KMS-11 (cell line): ENCODE data around the gene APC.

Source experiments
- H2AFZ ChIP-seq: fragments of 200-600 bp; sonication (generic); 2 replicates; pipeline ENCODE4 v1.6.1; 2016; ENCODE audit warnings: antibody characterized with exemption, mixed run types, low read depth
- H3K27ac ChIP-seq: fragments of 200-600 bp; sonication (generic); 2 replicates; pipeline ENCODE4 v1.6.1; 2016; ENCODE audit warnings: mild to moderate bottlenecking, mixed run types
- H3K27me3 ChIP-seq: fragments of 200-600 bp; sonication (generic); 2 replicates; pipeline ENCODE4 v1.6.1; 2017; ENCODE audit warnings: mild to moderate bottlenecking, low read depth, mixed run types, moderate library complexity; ENCODE audit not compliant: insufficient read depth
- H3K36me3 ChIP-seq: fragments of 200-600 bp; sonication (generic); 2 replicates; pipeline ENCODE4 v1.6.1; 2017; ENCODE audit warnings: mild to moderate bottlenecking, mixed run types; ENCODE audit not compliant: insufficient read depth
- H3K4me1 ChIP-seq: fragments of 200-600 bp; sonication (generic); 2 replicates; pipeline ENCODE4 v1.6.1; 2016; ENCODE audit warnings: mild to moderate bottlenecking, low read depth, mixed run types; ENCODE audit not compliant: poor library complexity, severe bottlenecking
- H3K4me2 ChIP-seq: fragments of 200-600 bp; sonication (generic); 2 replicates; pipeline ENCODE4 v1.7.0; 2016; ENCODE audit warnings: mild to moderate bottlenecking, mixed run types
- H3K4me3 ChIP-seq: fragments of 200-600 bp; sonication (generic); IDR thresholded peaks from 2 replicates; pipeline ENCODE4 v1.6.1; 2017; ENCODE audit warnings: low read depth, low read length, mixed read lengths; ENCODE audit not compliant: insufficient read depth
- H3K79me2 ChIP-seq: fragments of 200-600 bp; sonication (generic); 2 replicates; pipeline ENCODE4 v1.6.1; 2016; ENCODE audit warnings: low read depth, mixed run types; ENCODE audit not compliant: insufficient read depth
- H3K9ac ChIP-seq: fragments of 200-600 bp; sonication (generic); 2 replicates; pipeline ENCODE4 v1.6.1; 2016; ENCODE audit warnings: mild to moderate bottlenecking, mixed run types
- H4K20me1 ChIP-seq: fragments of 200-600 bp; sonication (generic); 2 replicates; pipeline ENCODE4 v1.6.1; 2016; ENCODE audit warnings: mild to moderate bottlenecking, mixed run types; ENCODE audit not compliant: insufficient read depth
- CTCF ChIP-seq: fragments of 200-600 bp; sonication (generic); conservative IDR thresholded peaks from 2 replicates; pipeline ENCODE4 v1.6.1; 2017; ENCODE audit warnings: low read depth, mild to moderate bottlenecking, antibody characterized with exemption, low read length, moderate library complexity, mixed read lengths

APC gene

DNA sequence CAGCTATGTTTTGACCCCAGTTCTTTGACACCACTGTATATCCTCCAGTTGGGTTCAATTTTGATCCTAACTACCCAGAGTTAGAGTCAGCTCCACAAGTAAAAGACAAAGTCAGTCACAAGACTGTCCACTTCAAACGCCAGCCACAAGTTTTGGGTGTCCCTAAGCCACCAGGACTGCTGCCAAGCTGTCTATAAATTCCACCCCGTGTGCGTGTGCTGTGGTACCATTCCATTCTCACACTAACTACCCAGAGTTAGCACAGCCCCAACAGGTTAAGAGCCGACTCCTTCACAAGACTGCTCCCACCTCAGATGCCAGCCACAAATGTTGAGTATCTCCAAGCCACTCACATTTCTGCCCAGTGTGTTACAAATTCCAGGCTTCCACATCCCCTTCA lies 56.7 kb downstream of the APC start:
- H3K27ac ChIP-seq, result no peak overlapping the region
- H3K27me3 ChIP-seq, result no peaks in the 10 kb centered on the region

DNA sequence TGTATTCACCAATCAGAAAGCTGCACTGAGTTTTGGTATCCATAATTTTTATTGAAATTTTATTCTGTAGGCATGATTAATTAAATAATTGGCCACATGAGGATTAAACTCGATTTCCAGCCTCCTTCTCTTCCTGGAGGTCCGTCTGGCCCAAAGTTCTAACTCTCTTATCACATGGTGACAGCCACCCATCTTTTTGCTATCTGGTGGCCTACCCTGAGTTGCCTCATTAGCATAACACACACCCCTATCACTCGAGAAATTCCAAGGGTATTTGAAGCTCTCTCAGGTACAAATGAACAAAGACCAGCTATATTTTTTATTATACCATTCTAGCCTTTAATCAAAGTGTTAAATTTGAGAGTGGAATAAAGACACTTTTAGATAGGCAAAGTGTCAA lies 57.7 kb downstream of the APC start:
- H3K27ac ChIP-seq, result no peak overlapping the region

More for the DNA sequence above, 56.7 kb downstream of the APC start:
- no peaks in the 10 kb centered on the region for H3K4me1 ChIP-seq
- H4K20me1 ChIP-seq, result no peaks in the 10 kb centered on the region
- no peaks in the 10 kb centered on the region for H3K79me2 ChIP-seq
- TF ChIP-seq CTCF, result no peak
- H3K4me2 ChIP-seq, result no peak overlapping the region
- no peak overlapping the region for H3K9ac ChIP-seq
- H3K36me3 ChIP-seq, result no peaks in the 10 kb centered on the region
- H2AFZ ChIP-seq, result no peak overlapping the region
- H3K4me3 ChIP-seq, result no peak overlapping the region

DNA sequence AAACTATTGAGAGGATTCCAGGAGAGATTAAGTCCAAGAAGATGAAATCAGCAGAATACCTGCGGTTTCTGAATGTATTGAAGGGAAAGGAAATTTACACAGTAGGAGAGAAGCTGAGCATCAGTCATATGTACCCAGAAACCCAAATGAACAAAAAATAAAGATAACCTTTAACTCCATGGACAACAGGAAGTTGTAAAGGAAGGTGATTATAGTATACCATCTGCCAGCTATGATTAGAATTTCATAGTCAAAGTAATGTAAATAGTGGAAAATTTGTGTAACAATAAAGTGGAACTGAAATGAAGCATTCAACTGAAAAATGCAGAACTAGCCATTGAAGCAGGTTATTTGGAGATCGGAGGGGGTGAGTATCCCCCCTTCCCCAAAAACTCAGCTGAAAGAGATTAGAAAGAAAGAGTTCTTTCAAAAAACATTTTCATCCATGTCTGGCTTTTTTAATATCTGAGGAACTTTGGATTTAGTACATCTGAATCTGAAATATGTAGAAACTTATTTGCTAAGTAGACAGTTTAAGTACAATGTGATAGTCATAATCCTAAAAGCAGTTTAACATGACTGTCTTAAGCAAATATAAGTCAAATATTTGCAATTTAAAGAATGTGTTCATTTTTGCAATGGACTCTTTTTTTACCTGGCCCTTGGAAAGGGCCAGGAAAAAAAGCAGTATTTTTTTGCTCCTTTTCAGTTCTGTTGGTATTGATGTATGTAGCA lies 58.4 kb downstream of the APC start:
- H4K20me1 ChIP-seq, result no peaks in the 10 kb centered on the region
- no peak overlapping the region for H3K9ac ChIP-seq
- no peak overlapping the region for H3K4me2 ChIP-seq
- H3K4me3 ChIP-seq, result no peak overlapping the region
- H3K4me1 ChIP-seq, result no peaks in the 10 kb centered on the region
- no peaks in the 10 kb centered on the region for H3K79me2 ChIP-seq
- no peak overlapping the region for H3K27ac ChIP-seq
- no peak overlapping the region for H2AFZ ChIP-seq
- H3K36me3 ChIP-seq, result no peaks in the 10 kb centered on the region
- H3K27me3 ChIP-seq, result no peaks in the 10 kb centered on the region
- no peak for TF ChIP-seq CTCF

More for the DNA sequence above, 57.7 kb downstream of the APC start:
- Histone ChIP-seq H3K4me2 (no peak overlapping the region), H3K27me3 (no peaks in the 10 kb centered on the region), H4K20me1 (no peaks in the 10 kb centered on the region), H3K4me3 (no peak overlapping the region), H2AFZ (no peak overlapping the region), H3K4me1 (no peaks in the 10 kb centered on the region), H3K79me2 (no peaks in the 10 kb centered on the region), H3K9ac (no peak overlapping the region), H3K36me3 (no peaks in the 10 kb centered on the region)
- no peak for TF ChIP-seq CTCF

DNA sequence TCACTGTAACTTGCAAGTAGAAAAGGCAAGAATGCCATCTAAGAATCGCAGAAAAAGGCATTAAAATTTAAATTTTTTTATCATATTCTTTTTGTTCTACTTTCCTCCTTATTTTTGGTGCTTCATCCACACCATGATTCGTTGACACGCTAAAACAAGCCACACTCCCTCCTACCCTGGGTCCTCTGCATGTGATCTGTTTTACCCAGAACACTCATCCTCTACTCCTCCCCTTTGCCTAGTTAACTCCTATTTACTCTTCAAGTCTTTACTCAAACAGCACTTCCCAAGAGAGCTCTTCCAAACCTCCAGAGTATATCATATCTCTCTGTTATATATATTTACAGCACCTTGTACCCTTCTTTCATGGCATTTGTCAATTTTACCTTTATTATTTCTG lies 62.0 kb downstream of the APC start:
- H3K27ac ChIP-seq, result no peak overlapping the region
- no peak overlapping the region for H3K9ac ChIP-seq
- H3K4me2 ChIP-seq, result no peak overlapping the region
- no peaks in the 10 kb centered on the region for H4K20me1 ChIP-seq
- no peak overlapping the region for H3K4me3 ChIP-seq
- H3K36me3 ChIP-seq, result no peaks in the 10 kb centered on the region
- no peak for TF ChIP-seq CTCF
- no peaks in the 10 kb centered on the region for H3K27me3 ChIP-seq
- H2AFZ ChIP-seq, result no peak overlapping the region
- no peaks in the 10 kb centered on the region for H3K79me2 ChIP-seq
- no peaks in the 10 kb centered on the region for H3K4me1 ChIP-seq
